Trophoblast cell (in vitro differentiated cells and primary cell): ENCODE data around the gene RBPMS2.

Experiments used
- DNase-seq, 2 donors: peaks; one replicate each; pipeline ENCODE4 v3.0.0-alpha.2; 2016
- H2AFZ ChIP-seq: 2 replicates; pipeline ENCODE4 v1.6.1; 2013; ENCODE audit warnings: low read length, moderate library complexity, mild to moderate bottlenecking; ENCODE audit not compliant: insufficient read depth, poor library complexity
- H2AK5ac ChIP-seq: 2 replicates; pipeline ENCODE4 v1.6.1; 2013; ENCODE audit warnings: mild to moderate bottlenecking, low read length
- H2BK120ac ChIP-seq: 2 replicates; pipeline ENCODE4 v1.6.1; 2013; ENCODE audit warnings: low read length, mild to moderate bottlenecking, moderate library complexity; ENCODE audit not compliant: insufficient read depth, poor library complexity
- H2BK12ac ChIP-seq: 2 replicates; pipeline ENCODE4 v1.6.1; 2013; ENCODE audit warnings: mild to moderate bottlenecking, low read length, moderate library complexity
- H2BK5ac ChIP-seq: 2 replicates; pipeline ENCODE4 v1.6.1; 2013; ENCODE audit warnings: low read length, low read depth, moderate library complexity, mild to moderate bottlenecking; ENCODE audit not compliant: poor library complexity
- H3K14ac ChIP-seq: 2 replicates; pipeline ENCODE4 v1.6.1; 2013; ENCODE audit warnings: mild to moderate bottlenecking, low read length
- H3K18ac ChIP-seq: 2 replicates; pipeline ENCODE4 v1.6.1; 2013; ENCODE audit warnings: mild to moderate bottlenecking, low read length
- H3K23ac ChIP-seq: 2 replicates; pipeline ENCODE4 v1.6.1; 2013; ENCODE audit warnings: low read length
- H3K27ac ChIP-seq: 2 replicates; pipeline ENCODE4 v1.5.1; 2013; ENCODE audit warnings: low read depth, mild to moderate bottlenecking, inconsistent platforms, low read length, moderate library complexity
- H3K27me3 ChIP-seq: 2 replicates; pipeline ENCODE4 v1.6.1; 2013; ENCODE audit warnings: inconsistent platforms, mild to moderate bottlenecking, low read length, moderate library complexity; ENCODE audit not compliant: insufficient read depth
- H3K36me3 ChIP-seq, 2 experiments: 1 replicate in 1 of 2; 2 replicates in 1 of 2; pipeline ENCODE4 v1.6.1; 2013; ENCODE audit warnings: low read length in 2 of 2, mild to moderate bottlenecking in 2 of 2, moderate library complexity in 1 of 2; ENCODE audit not compliant: insufficient read depth in 2 of 2, control insufficient read depth in 1 of 2
- H3K4ac ChIP-seq: 2 replicates; pipeline ENCODE4 v1.6.1; 2013; ENCODE audit warnings: low read depth, mild to moderate bottlenecking, low read length, moderate library complexity
- H3K4me1 ChIP-seq, 2 experiments: 1 replicate in 1 of 2; 2 replicates in 1 of 2; pipeline ENCODE4 v1.6.1; 2013; ENCODE audit warnings: low read length in 2 of 2, mild to moderate bottlenecking in 2 of 2, moderate library complexity in 1 of 2; ENCODE audit not compliant: insufficient read depth in 2 of 2, control insufficient read depth in 1 of 2
- H3K4me2 ChIP-seq: 2 replicates; pipeline ENCODE4 v1.6.1; 2013; ENCODE audit warnings: inconsistent platforms, mild to moderate bottlenecking, low read length, moderate library complexity
- H3K4me3 ChIP-seq: 2 replicates; pipeline ENCODE4 v1.5.1; 2013; ENCODE audit warnings: mild to moderate bottlenecking, low read depth, low read length, inconsistent platforms
- H3K79me1 ChIP-seq: one replicate; pipeline ENCODE4 v1.6.1; 2013; ENCODE audit warnings: low read length
- H3K79me2 ChIP-seq: 2 replicates; pipeline ENCODE4 v1.6.1; 2013; ENCODE audit warnings: low read length, mild to moderate bottlenecking; ENCODE audit not compliant: control insufficient read depth, insufficient read depth, poor library complexity
- H3K9ac ChIP-seq: 2 replicates; pipeline ENCODE4 v1.6.1; 2013; ENCODE audit warnings: mild to moderate bottlenecking, low read length
- H3K9me3 ChIP-seq: 2 replicates; pipeline ENCODE4 v1.6.1; 2013; ENCODE audit warnings: low read depth, mild to moderate bottlenecking, control low read depth, inconsistent platforms, low read length; ENCODE audit not compliant: insufficient read depth
- H4K12ac ChIP-seq: 2 replicates; pipeline ENCODE4 v1.6.1; 2013; ENCODE audit warnings: low read depth, mild to moderate bottlenecking, low read length, moderate library complexity
- H4K8ac ChIP-seq: 2 replicates; pipeline ENCODE4 v1.6.1; 2013; ENCODE audit warnings: low read depth, mild to moderate bottlenecking, low read length, moderate library complexity
- H4K91ac ChIP-seq: one replicate; pipeline ENCODE4 v1.6.1; 2013; ENCODE audit warnings: low read depth, mild to moderate bottlenecking, low read length, moderate library complexity
- WGBS: extraction: QIAGEN DNeasy Blood & Tissue Kit; methylation state at CpG from one replicate; pipeline ENCODE4 v1.1.7; 2013; ENCODE audit warnings: missing lambda C conversion rate; ENCODE audit not compliant: insufficient read length, insufficient coverage; ENCODE audit errors: extremely low coverage; 5-methylcytosine and 5-hydroxymethylcytosine counted together

The RBPMS2 gene

DNA sequence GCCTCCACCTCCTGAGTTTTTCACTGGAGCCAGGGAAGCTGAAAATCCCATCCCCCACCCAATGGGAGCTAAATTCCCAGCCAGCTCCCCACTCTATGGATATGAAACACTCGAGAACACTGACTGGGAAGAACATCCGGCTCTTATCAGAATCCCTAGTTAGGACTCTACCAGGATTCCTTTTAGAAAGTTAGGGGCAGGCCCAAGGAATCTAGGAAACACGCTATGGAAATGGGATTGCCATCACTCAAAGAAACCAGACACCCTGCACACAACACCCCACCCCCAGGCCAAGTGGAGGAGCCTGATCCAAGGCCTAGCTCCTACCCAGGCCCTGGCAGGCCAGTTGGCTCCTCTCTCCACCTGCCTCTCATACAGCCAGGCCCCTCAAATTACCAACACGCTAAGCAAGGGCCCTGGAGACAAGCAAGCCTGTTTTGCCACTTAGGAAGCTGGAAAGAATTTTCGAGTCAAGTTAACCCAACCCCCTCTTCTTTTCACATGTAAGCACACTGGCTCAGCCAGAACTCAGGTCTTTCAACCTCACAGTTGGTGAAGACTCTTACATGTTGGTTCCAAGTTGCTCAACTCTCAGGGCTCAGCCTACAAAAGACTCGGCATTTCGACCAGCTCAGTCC is 75.5 kb downstream of the RBPMS2 start:
- Histone ChIP-seq H3K4ac (no peak overlapping the region), H3K27ac (peak overlapping the region; percentile 85), H3K36me3 (peaks cover 0 to 4% of the 10 kb centered on the region in 2 experiments), H3K23ac (no peak overlapping the region), H3K79me2 (peaks cover 16% of the 10 kb centered on the region), H3K4me2 (peak overlapping the region; percentile 60), H3K4me3 (no peak overlapping the region), H3K79me1 (peaks cover 16% of the 10 kb centered on the region), H2AFZ (no peak overlapping the region), H3K9me3 (no peaks in the 10 kb centered on the region), H3K18ac (no peak overlapping the region), H4K12ac (no peak overlapping the region), H2BK12ac (no peak overlapping the region), H3K14ac (no peak overlapping the region), H4K8ac (no peak overlapping the region), H3K9ac (no peak overlapping the region), H2BK5ac (peak overlapping the region; percentile 48), H3K4me1 (peaks cover 22 to 30% of the 10 kb centered on the region in 2 experiments), H2AK5ac (no peak overlapping the region), H2BK120ac (no peak overlapping the region), H3K27me3 (no peaks in the 10 kb centered on the region), H4K91ac (peak overlapping the region; percentile 20)
- DNase-seq = peak; percentile 7 to 21
- WGBS = no CpG with 5 or more reads among the region's 7 CpGs

DNA sequence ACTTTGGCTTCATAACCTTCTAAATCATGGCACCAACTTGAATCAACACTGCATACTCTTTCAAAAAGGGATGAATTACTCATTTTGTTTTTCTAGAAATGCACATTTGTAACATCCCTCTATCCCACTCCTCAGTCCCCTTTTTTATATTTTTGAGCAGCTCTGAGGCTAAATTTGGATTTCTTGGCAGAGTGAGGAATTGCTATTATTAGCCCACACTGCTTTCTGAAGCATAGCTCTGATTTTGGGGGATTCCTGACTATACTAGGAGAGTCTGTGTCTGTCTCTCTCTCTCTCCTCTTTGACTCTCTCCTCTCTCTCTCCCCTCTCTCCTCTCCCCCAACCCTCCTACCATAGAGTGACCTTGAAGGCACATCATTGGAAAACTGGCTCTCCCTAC is 76.6 kb downstream of the RBPMS2 start:
- Histone ChIP-seq H3K4me3 (no peak overlapping the region), H3K4me1 (peaks cover 22 to 30% of the 10 kb centered on the region in 2 experiments), H4K12ac (no peak overlapping the region), H3K27me3 (no peaks in the 10 kb centered on the region), H4K91ac (no peak overlapping the region), H2BK120ac (no peak overlapping the region), H2BK12ac (no peak overlapping the region), H3K9ac (no peak overlapping the region), H3K4me2 (peak overlapping the region; percentile 60), H3K36me3 (peaks cover 4 to 9% of the 10 kb centered on the region in 2 experiments), H2AFZ (no peak overlapping the region), H3K27ac (no peak overlapping the region), H3K23ac (no peak overlapping the region), H3K4ac (peak overlapping the region; percentile 82), H3K14ac (no peak overlapping the region), H3K79me2 (peaks cover 16% of the 10 kb centered on the region), H3K18ac (no peak overlapping the region), H2BK5ac (no peak overlapping the region), H4K8ac (no peak overlapping the region), H2AK5ac (no peak overlapping the region), H3K9me3 (no peaks in the 10 kb centered on the region), H3K79me1 (peaks cover 16% of the 10 kb centered on the region)
- DNase-seq = no peak

DNA sequence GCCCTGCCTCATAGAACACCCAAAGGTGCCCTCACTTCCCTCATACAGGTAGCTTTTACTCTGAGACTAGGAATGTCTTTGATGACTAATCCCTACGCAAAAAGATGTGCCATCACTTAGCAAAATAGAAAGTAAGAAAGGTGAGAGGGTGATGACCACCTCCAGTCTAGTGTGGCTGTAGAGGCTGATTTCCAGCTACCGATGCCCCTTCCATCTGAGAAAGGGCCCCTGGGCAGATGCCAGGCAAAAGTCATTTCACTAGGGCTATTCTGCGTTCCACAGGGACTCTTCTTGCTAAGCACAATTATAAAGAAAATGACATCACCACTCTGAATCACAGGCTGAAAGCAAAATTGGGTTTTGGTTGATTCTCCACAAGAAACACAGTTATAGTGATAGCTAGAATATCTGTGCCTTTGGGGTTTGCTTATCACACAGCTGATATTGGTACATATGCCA is 77.4 kb downstream of the RBPMS2 start:
- Histone ChIP-seq H3K36me3 (peaks cover 6 to 12% of the 10 kb centered on the region in 2 experiments), H2AK5ac (no peak overlapping the region), H3K4me1 (peaks cover 18 to 26% of the 10 kb centered on the region in 2 experiments), H3K9me3 (no peaks in the 10 kb centered on the region), H4K8ac (no peak overlapping the region), H4K12ac (no peak overlapping the region), H3K4me3 (no peak overlapping the region), H3K14ac (no peak overlapping the region), H4K91ac (no peak overlapping the region), H3K9ac (no peak overlapping the region), H2BK12ac (no peak overlapping the region), H3K23ac (peak overlapping the region; percentile 69), H2AFZ (no peak overlapping the region), H3K4me2 (no peak overlapping the region), H2BK120ac (no peak overlapping the region), H3K27ac (no peak overlapping the region), H2BK5ac (no peak overlapping the region), H3K79me2 (peaks cover 14% of the 10 kb centered on the region), H3K79me1 (peaks cover 10% of the 10 kb centered on the region), H3K4ac (no peak overlapping the region), H3K27me3 (no peaks in the 10 kb centered on the region), H3K18ac (no peak overlapping the region)
- DNase-seq = peak; percentile 57 to 85
- WGBS = no CpG with 5 or more reads among the region's 3 CpGs

GRCh38 chr15:64696481-64696880 is 78.9 kb downstream of the RBPMS2 start:
- Histone ChIP-seq H2BK5ac (no peak overlapping the region), H3K23ac (no peak overlapping the region), H4K91ac (no peak overlapping the region), H2BK120ac (no peak overlapping the region), H3K4me3 (no peak overlapping the region), H3K9me3 (no peaks in the 10 kb centered on the region), H2BK12ac (no peak overlapping the region), H3K14ac (no peak overlapping the region), H3K27ac (no peak overlapping the region), H3K4me1 (peaks cover 12 to 19% of the 10 kb centered on the region in 2 experiments), H3K79me2 (peaks cover 2% of the 10 kb centered on the region), H3K9ac (no peak overlapping the region), H4K8ac (no peak overlapping the region), H3K27me3 (no peaks in the 10 kb centered on the region), H2AFZ (no peak overlapping the region), H3K36me3 (peaks cover 16 to 24% of the 10 kb centered on the region in 2 experiments), H4K12ac (no peak overlapping the region), H2AK5ac (no peak overlapping the region), H3K4me2 (no peak overlapping the region), H3K79me1 (peaks cover 3% of the 10 kb centered on the region), H3K18ac (no peak overlapping the region), H3K4ac (no peak overlapping the region)
- WGBS = no CpG with 5 or more reads among the region's 3 CpGs
- no peak for DNase-seq
